CD4-positive, alpha-beta T cell treated with Interleukin-15 for 1 hour (primary cell): ENCODE measurements around the gene TRNP1.
"Not testable (repeated sequence)": the region's sequence is repeated elsewhere in the genome, so short reads cannot be mapped to it uniquely, and the experiment has no call there.

Experiments
- DNase-seq: peaks from one replicate; pipeline ENCODE4 v3.0.0-alpha.2; 2020

The TRNP1 gene

GRCh38 chr1:26993237-26994019, at the start of gene TRNP1:
Gene TRNP1 (plus strand): TSS chr1:26993692. CDS start chr1:26993787, 95 bp downstream.
- DNase-seq, result peak; percentile 75

GRCh38 chr1:26945138-26945537, 48.4 kb upstream of the TRNP1 start:
- DNase-seq, result no peak

GRCh38 chr1:26945728-26946127, 47.8 kb upstream of the TRNP1 start:
- no peak for DNase-seq

GRCh38 chr1:26946270-26946669, 47.2 kb upstream of the TRNP1 start:
- no peak for DNase-seq

- not testable (repeated sequence) for DNase-seq
These were observed 44.8 kb upstream of the TRNP1 start for GRCh38 chr1:26948725-26949057.

GRCh38 chr1:26949266-26949925, 44.1 kb upstream of the TRNP1 start:
- no peak for DNase-seq

- DNase-seq, result no peak
These were observed 43.6 kb upstream of the TRNP1 start for GRCh38 chr1:26949926-26950319.

GRCh38 chr1:26950602-26951001, 42.9 kb upstream of the TRNP1 start:
- DNase-seq, result no peak

GRCh38 chr1:26951216-26951615, 42.3 kb upstream of the TRNP1 start:
- DNase-seq, result no peak

GRCh38 chr1:26951821-26952497, 41.5 kb upstream of the TRNP1 start:
- no peak for DNase-seq

GRCh38 chr1:26953374-26953773, 40.1 kb upstream of the TRNP1 start:
- DNase-seq, result no peak

- no peak for DNase-seq
These were observed 37.2 kb upstream of the TRNP1 start for GRCh38 chr1:26956321-26956720.

- DNase-seq, result no peak
These were observed 36.2 kb upstream of the TRNP1 start for GRCh38 chr1:26957306-26957705.

GRCh38 chr1:26959270-26959669, 34.2 kb upstream of the TRNP1 start:
- DNase-seq, result no peak

GRCh38 chr1:26959722-26960624, 33.5 kb upstream of the TRNP1 start, which contains the start of gene KDF1:
Gene KDF1 (minus strand): TSS chr1:26960468. CDS start chr1:26952380, 8,088 bp downstream.
- peak; percentile 65 for DNase-seq

GRCh38 chr1:26960625-26960966, 32.9 kb upstream of the TRNP1 start:
- DNase-seq, result no peak

- no peak for DNase-seq
These were observed 31.7 kb upstream of the TRNP1 start for GRCh38 chr1:26961826-26962225.

- no peak for DNase-seq
These were observed 28.3 kb upstream of the TRNP1 start for GRCh38 chr1:26965213-26965612.

- DNase-seq, result no peak
These were observed 27.9 kb upstream of the TRNP1 start for GRCh38 chr1:26965628-26966027.

GRCh38 chr1:26970810-26971209, 22.7 kb upstream of the TRNP1 start:
- no peak for DNase-seq

- DNase-seq, result no peak
These were observed 21.9 kb upstream of the TRNP1 start for GRCh38 chr1:26971590-26971989.

GRCh38 chr1:26972390-26972789, 21.1 kb upstream of the TRNP1 start:
- DNase-seq, result no peak

- DNase-seq, result no peak
These were observed 20.7 kb upstream of the TRNP1 start for GRCh38 chr1:26972821-26973220.
